Panc1 (cell line): ENCODE data around the gene CAMSAP3. TPM values are rescaled to one million over a fixed set of nuclear protein-coding genes. Genes with fewer than 3 reads are reported as not detected.

Experiments used
- ATAC-seq: fragments of 200-7000 bp; cut with Tn5 transposase; 2 replicates; pipeline ENCODE4 v1.9.1; 2020; ENCODE audit warnings: mild to moderate bottlenecking, moderate library complexity
- BruUV-seq: library from RNA; stranded (reverse); fragments of 400-500 nt; replicated peaks from 2 replicates; lab custom pipeline; 2021; lab: Mats Ljungman, UMichigan
- CTCF ChIA-PET: fragments of 300-600 bp; sonication (Branson Sonifier 250); formaldehyde crosslinking; loops from one replicate; lab custom pipeline; 2022; ENCODE audit warnings: antibody characterized with exemption; lab: Charles Lee
- POLR2A ChIA-PET: fragments of 300-600 bp; sonication (Branson Sonifier 250); formaldehyde crosslinking; loops from one replicate; lab custom pipeline; 2022; ENCODE audit warnings: antibody characterized with exemption; lab: Charles Lee
- DNase-seq: peaks from one replicate; pipeline ENCODE4 v3.0.0-alpha.2; 2010; ENCODE audit warnings: low read depth, low spot score
- H3K27ac ChIP-seq: 2 replicates; pipeline ENCODE4 v1.5.1; 2011; ENCODE audit warnings: mild to moderate bottlenecking, low read length, inconsistent platforms
- H3K27me3 ChIP-seq: fragments of 200-500 bp; sonication (Bioruptor generic); 2 replicates; pipeline ENCODE4 v1.6.0; 2014; ENCODE audit warnings: low read length, inconsistent platforms; ENCODE audit not compliant: control insufficient read depth, insufficient read depth
- H3K36me3 ChIP-seq: fragments of 200-500 bp; sonication (Bioruptor generic); 2 replicates; pipeline ENCODE4 v1.5.1; 2014; ENCODE audit warnings: inconsistent platforms, mild to moderate bottlenecking, low read length, moderate library complexity; ENCODE audit not compliant: control insufficient read depth, insufficient read depth
- H3K4me1 ChIP-seq: 2 replicates; pipeline ENCODE4 v1.5.1; 2011; ENCODE audit warnings: inconsistent platforms, mild to moderate bottlenecking, low read length, moderate library complexity; ENCODE audit not compliant: control insufficient read depth, insufficient read depth
- H3K4me3 ChIP-seq, 2 experiments: 2 replicates each; pipeline ENCODE4 v1.5.1; 2011 to 2012; ENCODE audit warnings: low read depth in 2 of 2, low read length in 2 of 2, mild to moderate bottlenecking in 2 of 2, inconsistent platforms in 1 of 2, moderate library complexity in 1 of 2
- H3K9me3 ChIP-seq: fragments of 200-500 bp; sonication (Bioruptor generic); 2 replicates; pipeline ENCODE4 v1.5.1; 2014; ENCODE audit warnings: low read depth, mild to moderate bottlenecking, inconsistent platforms, low read length, moderate library complexity; ENCODE audit not compliant: control insufficient read depth, insufficient read depth
- POLR2AphosphoS5 ChIP-seq: IDR thresholded peaks from 2 replicates; pipeline ENCODE4 v1.6.1; 2012; ENCODE audit warnings: mild to moderate bottlenecking, low read depth, low read length, moderate library complexity
- REST ChIP-seq, 2 experiments: IDR thresholded peaks; 2 replicates each; pipeline ENCODE4 v1.6.1; 2011 to 2012; ENCODE audit warnings: low read depth in 2 of 2, control low read depth in 1 of 2, low read length in 1 of 2, mild to moderate bottlenecking in 1 of 2, moderate library complexity in 1 of 2; ENCODE audit not compliant: insufficient read depth in 1 of 2
- SIN3A ChIP-seq: IDR thresholded peaks from 2 replicates; pipeline ENCODE4 v1.6.1; 2012; ENCODE audit warnings: low read depth, mild to moderate bottlenecking, low read length, moderate library complexity, borderline replicate concordance; ENCODE audit not compliant: insufficient read depth
- TCF7L2 ChIP-seq: IDR thresholded peaks from 2 replicates; pipeline ENCODE4 v1.6.1; 2011; ENCODE audit warnings: mild to moderate bottlenecking, low read depth, low read length, inconsistent platforms
- in situ Hi-C: cut with HindIII; loops from 2 replicates; pipeline ENCODE4 v1.10.0; 2016; ENCODE audit warnings: low sequenced_read_pairs, low pct_unique_long_range_greater_than_20kb
- intact Hi-C: fragments of 100-400 bp; cut with micrococcal nuclease; formaldehyde crosslinking; loops from one replicate; pipeline ENCODE4 v1.10.0; 2022; ENCODE audit not compliant: unreplicated experiment
- total RNA-seq: library from RNA; stranded (reverse); gene quantifications from one replicate; pipeline ENCODE4 v1.2.1, GENCODE V29; 2021; ENCODE audit not compliant: unreplicated experiment
- TF ChIP-seq, protein P1 (sequence below): fragments of 450-650 bp; IDR thresholded peaks from 2 replicates; pipeline ENCODE4 v1.5.1; 2017; ENCODE audit warnings: mild to moderate bottlenecking

The CAMSAP3 gene
- total RNA-seq, 1 experiment from 2014 or later = 1.7 TPM

- H3K4me1 ChIP-seq = no peaks in the 10 kb centered on the region
- H3K4me3 ChIP-seq = no peak overlapping the region
- BruUV-seq = no TSS peak
- H3K27me3 ChIP-seq = no peaks in the 10 kb centered on the region
- H3K36me3 ChIP-seq = no peaks in the 10 kb centered on the region
- POLR2A ChIA-PET = no interaction called here
- intact Hi-C loops (no loop called here), in situ Hi-C loops (no loop called here)
- CTCF ChIA-PET = interaction anchor here (0.6 kb wide), 1 partner anchor 44 kb away, joined by 4 read pairs; no protein-coding TSS in a partner anchor
- ATAC-seq = no peak
- TF ChIP-seq POLR2AphosphoS5 (no peak), REST (IDR thresholded peaks at IDR 0.05; ENCODE audit: insufficient read depth in 1 of 2, low read depth in 2 of 2, low read length in 1 of 2) (no peak), SIN3A (no peak)
- TF ChIP-seq, protein P1, sequence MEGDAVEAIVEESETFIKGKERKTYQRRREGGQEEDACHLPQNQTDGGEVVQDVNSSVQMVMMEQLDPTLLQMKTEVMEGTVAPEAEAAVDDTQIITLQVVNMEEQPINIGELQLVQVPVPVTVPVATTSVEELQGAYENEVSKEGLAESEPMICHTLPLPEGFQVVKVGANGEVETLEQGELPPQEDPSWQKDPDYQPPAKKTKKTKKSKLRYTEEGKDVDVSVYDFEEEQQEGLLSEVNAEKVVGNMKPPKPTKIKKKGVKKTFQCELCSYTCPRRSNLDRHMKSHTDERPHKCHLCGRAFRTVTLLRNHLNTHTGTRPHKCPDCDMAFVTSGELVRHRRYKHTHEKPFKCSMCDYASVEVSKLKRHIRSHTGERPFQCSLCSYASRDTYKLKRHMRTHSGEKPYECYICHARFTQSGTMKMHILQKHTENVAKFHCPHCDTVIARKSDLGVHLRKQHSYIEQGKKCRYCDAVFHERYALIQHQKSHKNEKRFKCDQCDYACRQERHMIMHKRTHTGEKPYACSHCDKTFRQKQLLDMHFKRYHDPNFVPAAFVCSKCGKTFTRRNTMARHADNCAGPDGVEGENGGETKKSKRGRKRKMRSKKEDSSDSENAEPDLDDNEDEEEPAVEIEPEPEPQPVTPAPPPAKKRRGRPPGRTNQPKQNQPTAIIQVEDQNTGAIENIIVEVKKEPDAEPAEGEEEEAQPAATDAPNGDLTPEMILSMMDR = no peak
- DNase-seq = no peak
- no peaks in the 10 kb centered on the region for H3K9me3 ChIP-seq
- H3K27ac ChIP-seq = no peak overlapping the region
Observed at GRCh38 chr19:7612282-7613274, 16.9 kb downstream of the CAMSAP3 start.

DNA sequence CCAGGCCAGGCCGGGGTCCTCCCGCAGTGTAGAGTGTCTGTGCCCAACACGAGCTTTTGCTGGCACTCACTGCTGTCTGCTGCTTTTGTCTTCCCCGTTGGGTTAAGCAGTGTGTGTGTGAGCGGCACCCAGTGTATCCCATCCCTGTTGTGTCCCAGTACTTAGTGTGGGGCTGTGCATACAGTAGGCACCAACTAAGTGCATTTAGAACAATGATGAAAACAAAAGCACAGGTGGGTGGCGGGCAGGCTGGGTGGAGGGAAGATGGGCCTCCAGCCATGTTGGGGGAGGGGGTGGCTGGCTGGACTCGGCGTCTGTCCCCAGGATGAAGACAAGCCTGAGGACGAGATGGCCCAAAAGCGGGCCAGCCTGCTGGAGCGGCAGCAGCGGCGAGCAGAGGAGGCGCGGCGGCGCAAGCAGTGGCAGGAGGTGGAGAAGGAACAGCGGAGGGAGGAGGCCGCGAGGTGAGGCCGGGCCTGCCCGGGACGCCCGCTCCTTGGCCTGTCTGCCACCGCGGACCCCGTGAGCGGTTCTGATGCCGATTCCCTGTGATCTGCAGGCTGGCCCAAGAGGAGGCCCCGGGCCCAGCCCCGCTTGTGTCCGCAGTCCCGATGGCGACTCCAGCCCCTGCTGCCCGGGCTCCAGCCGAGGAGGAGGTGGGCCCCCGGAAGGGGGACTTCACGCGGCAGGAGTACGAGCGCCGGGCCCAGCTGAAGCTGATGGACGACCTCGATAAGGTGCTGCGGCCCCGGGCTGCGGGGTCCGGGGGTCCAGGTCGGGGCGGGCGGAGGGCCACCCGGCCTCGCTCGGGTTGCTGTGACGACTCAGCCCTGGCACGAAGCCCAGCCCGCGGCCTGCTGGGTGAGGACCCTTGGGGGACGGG lies 19.4 kb downstream of the CAMSAP3 start:
- H3K27ac ChIP-seq = no peak overlapping the region
- no peaks in the 10 kb centered on the region for H3K36me3 ChIP-seq
- in situ Hi-C loops = no loop called here
- no peaks in the 10 kb centered on the region for H3K4me1 ChIP-seq
- POLR2A ChIA-PET = no interaction called here
- TF ChIP-seq, protein P1 = no peak
- no peak for TF ChIP-seq SIN3A
- no peak for TF ChIP-seq TCF7L2
- TF ChIP-seq POLR2AphosphoS5 = no peak
- no peak for TF ChIP-seq REST (IDR thresholded peaks at IDR 0.05; ENCODE audit: insufficient read depth in 1 of 2, low read depth in 2 of 2, low read length in 1 of 2)
- no peak overlapping the region for H3K4me3 ChIP-seq
- no peaks in the 10 kb centered on the region for H3K9me3 ChIP-seq
- CTCF ChIA-PET = no interaction called here
- no peaks in the 10 kb centered on the region for H3K27me3 ChIP-seq
- BruUV-seq = no TSS peak
- DNase-seq (no peak), ATAC-seq (no peak)
- intact Hi-C loops = no loop called here
